ENCODE measurements around the gene TEKT5.
"Not testable (repeated sequence)": the region's sequence is repeated elsewhere in the genome, so short reads cannot be mapped to it uniquely, and the experiment has no call there.

The TEKT5 gene

GRCh38 chr16:10625595-10626357 is 69.0 kb downstream of the TEKT5 start:
- DNase-seq = no peak

DNA sequence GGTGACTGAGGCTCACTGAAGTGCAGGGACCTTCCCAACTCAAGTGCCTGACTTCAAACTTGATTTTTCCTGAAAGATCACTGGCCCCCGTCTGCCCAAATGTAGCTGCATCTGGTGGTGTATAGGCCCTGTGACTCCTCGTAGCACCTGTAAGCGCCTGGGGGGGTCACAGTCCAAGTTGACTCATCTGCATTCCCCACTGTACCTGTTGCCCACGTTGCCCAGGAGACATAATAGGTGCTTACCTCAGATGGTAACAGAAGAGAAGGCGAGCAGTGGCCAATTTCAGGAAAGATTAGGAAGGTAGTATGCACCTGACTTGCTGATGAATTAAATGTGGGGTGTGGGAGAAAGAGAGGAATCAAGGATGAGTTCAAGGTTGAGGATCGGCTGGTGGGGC is 70.2 kb downstream of the TEKT5 start:
- no peak for DNase-seq

- no peak for DNase-seq
Measured at GRCh38 chr16:10623059-10623458, 71.7 kb downstream of the TEKT5 start.

DNA sequence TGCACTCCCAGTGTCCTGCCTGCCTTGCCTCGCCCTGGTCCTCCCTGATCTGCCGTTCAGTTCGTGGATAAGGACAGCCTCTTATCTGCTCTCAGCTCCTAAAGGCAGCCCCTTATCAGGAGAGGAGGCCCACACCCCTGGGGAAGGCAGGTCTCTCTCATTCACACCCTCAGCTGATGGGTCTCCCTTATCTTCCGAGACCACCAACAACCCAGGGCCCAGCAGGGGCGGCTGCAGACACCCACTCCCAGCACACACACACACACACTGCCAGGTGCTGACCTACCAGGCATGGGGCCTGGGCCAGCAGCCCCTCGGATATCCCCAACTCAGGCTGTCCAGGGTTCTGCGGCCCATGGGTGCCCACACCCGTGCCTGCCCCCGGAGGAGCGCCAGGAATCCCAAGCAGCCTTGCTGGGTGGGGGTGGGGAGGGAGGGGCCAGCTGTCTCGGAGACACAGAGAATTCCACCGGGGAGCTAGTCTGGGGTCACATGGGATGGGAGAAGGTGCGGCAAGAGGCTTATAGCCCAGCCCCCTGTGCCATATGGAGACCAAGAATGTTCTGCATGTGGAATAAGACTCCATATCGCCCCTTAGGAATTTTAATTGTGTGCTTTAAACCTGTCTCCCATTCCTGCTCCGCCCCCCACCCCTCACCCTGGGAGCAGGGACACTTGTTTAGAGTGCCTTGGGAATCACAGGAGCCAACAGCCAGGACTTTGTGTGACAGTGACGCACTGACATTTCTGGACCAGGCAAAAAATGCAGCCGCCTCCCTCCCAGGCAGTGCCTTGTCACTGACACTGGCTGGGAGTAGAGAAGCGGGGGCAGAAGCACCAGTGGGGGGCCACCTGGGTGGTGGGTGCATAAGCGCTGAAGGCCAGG is 72.5 kb downstream of the TEKT5 start:
- no peak for DNase-seq

DNA sequence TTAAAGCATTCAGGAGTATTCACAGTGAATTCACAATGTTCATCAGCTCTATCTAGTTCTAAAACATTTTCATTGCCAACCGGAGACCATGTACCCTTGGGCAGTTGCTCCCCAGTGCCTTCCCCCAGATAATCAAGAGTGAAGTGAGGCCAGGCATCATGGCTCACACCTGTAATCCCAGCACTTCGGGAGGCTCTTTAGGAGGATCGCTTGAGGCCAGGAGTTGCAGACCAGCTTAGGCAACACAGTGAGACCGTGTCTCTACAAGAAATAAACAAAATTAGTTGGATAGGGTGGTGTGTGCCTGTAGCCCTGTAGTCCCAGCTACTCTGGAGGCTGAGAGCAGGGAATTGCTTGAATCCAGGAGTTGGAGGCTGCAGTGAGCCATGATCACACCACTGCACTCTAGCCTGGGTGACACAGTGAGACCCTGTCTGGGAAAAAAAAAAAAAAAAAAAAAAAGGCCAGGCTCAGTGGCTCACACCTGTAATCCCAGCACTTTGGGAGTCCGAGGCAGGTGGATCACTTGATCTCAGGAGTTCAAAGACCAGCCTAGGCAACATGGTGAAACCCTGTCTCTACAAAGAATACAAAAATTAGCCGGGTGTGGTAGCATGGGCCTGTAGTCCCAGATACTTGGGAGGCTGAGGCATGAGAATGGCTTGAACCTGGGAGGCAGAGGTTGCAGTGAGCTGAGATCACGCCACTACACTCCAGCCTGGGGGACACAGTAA is 73.3 kb downstream of the TEKT5 start:
- DNase-seq = not testable (repeated sequence)

GRCh38 chr16:10620120-10620519 is 74.6 kb downstream of the TEKT5 start:
- DNase-seq = no peak

DNA sequence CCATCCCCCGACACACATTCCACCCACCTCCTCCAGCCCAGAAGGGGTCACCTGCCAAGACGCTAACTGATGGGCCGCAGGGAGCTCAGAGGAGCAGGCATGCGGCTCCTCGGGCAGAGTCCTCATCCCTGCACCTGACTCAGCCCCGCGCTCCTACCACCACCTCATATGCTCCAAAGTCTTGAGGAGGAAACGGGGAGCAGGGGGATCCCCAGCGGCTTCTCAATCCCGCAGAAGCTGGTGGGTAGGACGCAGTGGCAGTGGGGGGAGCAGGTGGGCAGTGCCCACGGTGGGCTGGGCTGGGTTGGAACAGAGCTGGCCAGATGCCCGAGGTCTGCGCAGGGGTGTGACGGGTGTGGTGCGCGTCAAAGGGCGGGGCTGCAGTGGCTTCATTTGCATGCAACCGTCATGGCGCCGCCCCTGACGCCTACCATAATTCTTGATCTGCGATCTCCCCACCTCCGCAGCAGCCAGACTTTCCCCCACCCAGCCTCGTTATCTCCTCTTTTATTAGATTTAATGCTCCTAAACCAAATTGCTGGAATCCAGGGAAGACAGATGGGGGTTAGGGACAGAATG is 75.4 kb downstream of the TEKT5 start:
- DNase-seq = no peak

- DNase-seq = no peak
Measured at GRCh38 chr16:10618710-10619209, 76.0 kb downstream of the TEKT5 start.

DNA sequence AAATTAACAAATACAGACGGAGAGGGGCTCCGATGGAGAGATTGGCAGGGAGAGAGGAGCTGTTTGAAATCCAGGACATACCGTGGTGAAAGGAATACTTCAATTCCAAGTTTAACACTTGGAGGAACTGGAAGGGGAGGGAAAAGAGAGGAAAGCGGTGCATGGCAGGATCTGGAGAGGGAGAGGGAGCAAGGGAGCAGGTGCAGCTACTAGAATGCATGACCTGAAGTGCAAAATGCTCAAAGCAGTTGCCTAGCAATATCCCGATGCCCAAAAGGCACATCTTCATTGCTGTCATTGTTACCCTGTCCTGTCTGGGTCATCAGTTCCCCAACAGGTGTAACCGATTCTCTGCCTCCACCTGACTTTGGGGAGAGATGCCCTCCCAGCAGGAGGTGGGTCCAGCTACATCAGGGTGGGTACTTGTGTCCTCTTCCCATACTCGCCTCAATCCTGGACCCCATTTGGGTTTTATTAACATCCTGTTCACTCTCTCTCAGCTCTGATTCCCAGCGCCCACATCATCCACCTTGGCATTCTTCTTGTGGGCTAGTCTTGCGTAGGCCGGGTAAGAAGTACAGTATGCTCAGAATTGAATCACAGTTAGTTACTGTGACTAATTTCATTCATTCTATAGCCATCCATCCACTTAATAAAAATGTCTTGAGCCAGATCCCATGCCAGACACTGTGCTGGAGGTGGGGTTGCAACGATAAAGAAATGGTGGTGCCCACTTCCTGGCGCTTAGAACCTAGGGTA is 76.9 kb downstream of the TEKT5 start:
- no peak for DNase-seq

DNA sequence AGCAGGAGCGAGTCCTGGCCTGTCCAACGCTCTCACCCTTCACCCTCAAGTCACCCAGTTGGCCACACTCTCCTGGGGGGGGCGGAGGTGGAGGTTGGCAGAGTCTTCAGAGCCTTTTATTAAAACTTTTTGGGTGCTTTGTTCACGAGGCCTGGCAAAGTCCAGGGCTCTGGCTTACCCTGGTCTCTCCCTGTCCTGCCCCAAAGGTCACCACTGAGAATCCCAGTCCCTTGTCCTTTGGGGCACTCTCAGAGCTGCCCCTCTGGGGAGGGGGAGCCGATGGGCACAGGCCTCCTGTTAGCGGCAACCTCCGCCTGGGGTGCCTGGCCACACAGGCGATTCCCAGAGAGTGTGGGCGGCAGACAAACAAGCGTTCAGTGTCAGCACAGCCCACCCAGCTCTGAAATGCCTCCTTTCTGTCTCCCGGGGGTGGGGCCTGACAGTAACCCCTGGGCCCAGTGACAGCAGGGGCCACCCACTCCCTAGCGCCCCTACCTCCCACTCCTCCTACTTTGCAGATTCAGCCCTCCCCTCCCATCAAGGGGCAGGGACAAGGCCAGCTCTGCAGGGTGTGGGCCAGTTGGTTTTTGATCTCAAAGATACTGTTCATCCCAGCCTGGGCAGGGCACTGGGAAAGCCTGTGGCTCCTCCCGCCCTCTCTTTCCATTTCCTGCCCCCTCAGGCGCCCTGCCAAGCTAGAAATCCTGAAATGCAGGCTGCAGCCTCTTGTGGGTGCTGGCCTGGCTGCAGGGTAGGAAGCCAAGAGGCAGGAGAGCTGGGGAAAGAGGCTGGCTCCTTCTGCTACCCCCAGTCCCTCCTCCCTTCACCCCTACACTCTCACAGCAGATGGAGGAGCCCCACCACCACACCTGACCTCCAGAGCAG is 77.7 kb downstream of the TEKT5 start:
- no peak for DNase-seq

DNA sequence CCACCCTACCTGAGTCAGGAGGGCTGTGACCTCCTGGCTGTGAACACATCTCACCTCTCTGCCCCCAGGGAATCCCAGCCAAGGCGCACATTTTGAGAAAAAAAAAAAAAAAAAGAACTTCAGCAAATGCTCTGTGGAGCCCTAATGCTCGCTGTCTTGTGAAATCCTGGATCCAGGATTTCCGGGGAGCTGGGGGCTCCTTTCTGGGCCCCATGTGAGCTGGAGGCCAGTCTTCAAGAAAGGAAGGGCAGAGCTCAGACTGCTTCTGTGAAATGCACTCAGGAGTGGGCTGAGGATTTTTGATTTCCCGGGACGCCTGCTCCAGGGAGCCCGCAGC is 78.3 kb downstream of the TEKT5 start:
- DNase-seq = no peak

GRCh38 chr16:10614685-10615084 is 80.0 kb downstream of the TEKT5 start:
- no peak for DNase-seq

- no peak for DNase-seq
Measured at GRCh38 chr16:10613785-10614485, 80.8 kb downstream of the TEKT5 start.

- DNase-seq = no peak
Measured at GRCh38 chr16:10612649-10613179, 82.0 kb downstream of the TEKT5 start.

DNA sequence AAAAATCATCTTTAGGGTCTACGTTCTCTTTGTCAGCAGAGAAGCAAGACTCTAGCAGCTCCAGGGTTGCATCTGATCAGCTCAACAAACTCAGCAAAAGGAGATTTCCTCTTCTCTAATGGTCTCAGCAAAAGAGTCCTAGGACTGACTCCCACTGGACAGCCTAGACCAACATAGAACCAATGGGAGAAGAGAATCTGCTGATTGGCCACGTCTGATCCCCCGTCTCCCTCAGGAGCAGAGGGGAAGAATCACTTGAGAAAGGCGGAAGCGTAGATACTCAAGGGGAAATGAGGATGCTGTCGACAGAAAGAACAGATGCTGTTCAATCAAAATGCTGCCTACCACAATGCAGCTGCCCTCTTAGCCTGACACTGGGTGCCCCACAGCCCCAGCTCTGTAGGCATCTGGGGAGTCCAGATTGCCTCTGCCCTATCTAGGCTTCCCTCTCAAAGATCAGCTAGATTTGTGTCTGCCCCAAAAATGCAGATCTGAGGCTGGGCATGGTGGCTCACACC is 82.8 kb downstream of the TEKT5 start:
- no peak for DNase-seq

- no peak for DNase-seq
Measured at GRCh38 chr16:10610499-10611184, 84.1 kb downstream of the TEKT5 start.

GRCh38 chr16:10609402-10609774 is 85.3 kb downstream of the TEKT5 start:
- no peak for DNase-seq

GRCh38 chr16:10608687-10609401 is 85.9 kb downstream of the TEKT5 start:
- DNase-seq = no peak

DNA sequence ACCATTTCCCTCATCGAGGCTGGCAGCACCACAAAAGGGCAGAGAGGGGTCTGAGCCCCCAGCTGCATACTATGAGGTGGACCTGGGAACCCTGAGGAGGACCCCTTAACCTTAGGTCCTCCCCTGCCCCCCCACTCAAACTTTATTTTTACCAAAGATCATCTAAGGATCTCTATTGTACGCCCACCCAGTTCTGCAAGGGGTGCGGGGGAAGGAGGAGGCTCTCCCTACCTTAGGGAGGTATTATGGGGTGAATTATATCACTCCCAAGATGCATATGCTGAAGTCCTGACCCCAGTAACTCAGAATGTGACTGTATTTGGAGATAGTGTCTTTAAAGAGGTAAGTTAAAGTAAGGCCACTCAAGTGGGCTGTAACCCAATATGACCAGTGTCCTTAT is 87.6 kb downstream of the TEKT5 start:
- no peak for DNase-seq
